Measurements from ENCODE around the gene NDFIP2.

NDFIP2 gene

GRCh38 chr13:79486433-79487188 lies 5.7 kb downstream of the NDFIP2 start:
- H3K4me3 ChIP-seq (ENCODE audit: low read depth in 1 of 2, low read length in 1 of 2) = no peak overlapping the region
- peaks cover 5 to 9% of the 10 kb centered on the region in 2 experiments for H3K4me1 ChIP-seq (ENCODE audit: control insufficient read depth in 1 of 2, insufficient read depth in 1 of 2, low read depth in 1 of 2, low read length in 1 of 2)
- no peaks in the 10 kb centered on the region for H3K9me3 ChIP-seq
- no peak overlapping the region for H3K27ac ChIP-seq
- no peaks in the 10 kb centered on the region for H3K36me3 ChIP-seq
- TF ChIP-seq CTCF (IDR thresholded peaks at IDR 0.05) = no peak
- H3K27me3 ChIP-seq = peaks cover 73% of the 10 kb centered on the region

GRCh38 chr13:79490326-79490725 lies 9.4 kb downstream of the NDFIP2 start:
- Histone ChIP-seq H3K4me1 (ENCODE audit: control insufficient read depth in 1 of 2, insufficient read depth in 1 of 2, low read depth in 1 of 2, low read length in 1 of 2) (no peaks in the 10 kb centered on the region), H3K27ac (no peak overlapping the region), H3K36me3 (no peaks in the 10 kb centered on the region), H3K4me3 (ENCODE audit: low read depth in 1 of 2, low read length in 1 of 2) (no peak overlapping the region), H3K27me3 (peaks cover 51% of the 10 kb centered on the region), H3K9me3 (no peaks in the 10 kb centered on the region)
- no peak for TF ChIP-seq CTCF (IDR thresholded peaks at IDR 0.05)

GRCh38 chr13:79490824-79491223 lies 9.9 kb downstream of the NDFIP2 start:
- H3K27ac ChIP-seq = no peak overlapping the region
- no peaks in the 10 kb centered on the region for H3K36me3 ChIP-seq
- no peaks in the 10 kb centered on the region for H3K4me1 ChIP-seq (ENCODE audit: control insufficient read depth in 1 of 2, insufficient read depth in 1 of 2, low read depth in 1 of 2, low read length in 1 of 2)
- no peaks in the 10 kb centered on the region for H3K9me3 ChIP-seq
- peaks cover 51% of the 10 kb centered on the region for H3K27me3 ChIP-seq
- H3K4me3 ChIP-seq (ENCODE audit: low read depth in 1 of 2, low read length in 1 of 2) = no peak overlapping the region
- no peak for TF ChIP-seq CTCF (IDR thresholded peaks at IDR 0.05)

- no peak for TF ChIP-seq CTCF (IDR thresholded peaks at IDR 0.05)
- Histone ChIP-seq H3K9me3 (no peaks in the 10 kb centered on the region), H3K27ac (no peak overlapping the region), H3K4me1 (ENCODE audit: control insufficient read depth in 1 of 2, insufficient read depth in 1 of 2, low read depth in 1 of 2, low read length in 1 of 2) (no peaks in the 10 kb centered on the region), H3K36me3 (no peaks in the 10 kb centered on the region), H3K4me3 (ENCODE audit: low read depth in 1 of 2, low read length in 1 of 2) (no peak overlapping the region), H3K27me3 (peaks cover 42% of the 10 kb centered on the region)
Measured at GRCh38 chr13:79491715-79492114, 10.8 kb downstream of the NDFIP2 start.

GRCh38 chr13:79492313-79492798 lies 11.4 kb downstream of the NDFIP2 start:
- Histone ChIP-seq H3K4me1 (ENCODE audit: control insufficient read depth in 1 of 2, insufficient read depth in 1 of 2, low read depth in 1 of 2, low read length in 1 of 2) (no peaks in the 10 kb centered on the region), H3K27me3 (peaks cover 39% of the 10 kb centered on the region), H3K9me3 (no peaks in the 10 kb centered on the region), H3K27ac (no peak overlapping the region), H3K36me3 (no peaks in the 10 kb centered on the region), H3K4me3 (ENCODE audit: low read depth in 1 of 2, low read length in 1 of 2) (no peak overlapping the region)
- TF ChIP-seq CTCF (IDR thresholded peaks at IDR 0.05) = no peak

All from neutrophil (primary cell).